ENCODE results near the gene GDF15.
"Not testable (repeated sequence)": the region's sequence is repeated elsewhere in the genome, so short reads cannot be mapped to it uniquely, and the experiment has no call there.

The GDF15 gene

DNA sequence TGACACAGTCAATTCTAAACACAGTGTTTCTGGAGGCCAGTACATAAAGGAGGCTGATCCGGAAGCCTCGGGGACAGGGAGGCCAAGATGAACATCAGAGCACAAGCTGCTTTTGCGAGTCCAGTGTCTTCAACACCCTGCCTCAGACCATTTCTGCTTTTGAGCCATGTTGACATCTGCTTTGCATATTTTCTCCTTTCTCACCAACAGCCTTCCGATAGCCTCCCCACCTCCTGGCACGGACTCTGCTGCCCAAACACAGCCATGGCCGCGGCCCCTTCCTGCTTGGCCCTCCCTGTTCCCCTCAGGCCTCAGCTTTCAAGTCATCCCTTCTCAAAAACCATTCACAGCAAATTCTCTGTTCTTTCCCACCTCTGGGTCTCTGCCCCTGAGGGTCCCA is 7.9 kb downstream of the GDF15 start:
- DNase-seq = no peak

DNA sequence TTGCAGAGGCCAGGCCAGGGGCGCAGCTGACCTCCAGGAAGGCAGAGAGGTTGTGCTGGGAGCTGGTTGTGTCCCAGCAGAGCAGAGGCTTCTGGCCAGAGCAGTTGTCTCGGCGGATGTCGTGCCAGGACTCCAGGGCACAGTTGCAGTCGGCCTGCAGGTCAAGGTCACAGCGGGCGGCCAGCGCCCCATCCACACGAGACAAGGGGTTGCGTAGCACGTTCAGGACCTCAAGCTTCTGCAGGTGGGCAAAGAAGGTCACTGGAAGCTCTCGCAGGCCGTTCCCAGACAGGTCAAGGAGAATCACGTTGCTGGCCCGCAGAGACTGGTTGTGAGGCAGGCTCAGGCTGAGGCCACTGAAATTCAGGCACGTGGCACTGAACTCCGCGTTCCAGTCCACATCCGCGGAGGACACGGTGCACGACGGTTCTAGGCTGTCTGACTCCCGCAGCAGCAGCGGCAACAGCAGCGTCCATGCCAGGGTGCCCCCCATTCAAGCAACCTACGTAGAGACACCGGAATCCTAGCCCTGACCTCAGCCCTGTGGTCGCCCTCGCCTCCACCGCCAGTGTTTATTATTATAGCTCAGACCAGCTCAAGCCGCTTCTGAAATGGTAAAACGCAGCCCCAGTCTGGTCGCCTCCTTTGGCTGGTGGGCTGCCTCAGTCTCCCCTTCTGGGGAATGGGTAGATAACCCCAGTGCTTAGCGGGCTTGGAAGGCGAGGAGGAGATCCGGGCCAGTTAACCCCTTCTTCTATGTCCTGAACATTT is 10.7 kb downstream of the GDF15 start:
- no peak for DNase-seq

DNA sequence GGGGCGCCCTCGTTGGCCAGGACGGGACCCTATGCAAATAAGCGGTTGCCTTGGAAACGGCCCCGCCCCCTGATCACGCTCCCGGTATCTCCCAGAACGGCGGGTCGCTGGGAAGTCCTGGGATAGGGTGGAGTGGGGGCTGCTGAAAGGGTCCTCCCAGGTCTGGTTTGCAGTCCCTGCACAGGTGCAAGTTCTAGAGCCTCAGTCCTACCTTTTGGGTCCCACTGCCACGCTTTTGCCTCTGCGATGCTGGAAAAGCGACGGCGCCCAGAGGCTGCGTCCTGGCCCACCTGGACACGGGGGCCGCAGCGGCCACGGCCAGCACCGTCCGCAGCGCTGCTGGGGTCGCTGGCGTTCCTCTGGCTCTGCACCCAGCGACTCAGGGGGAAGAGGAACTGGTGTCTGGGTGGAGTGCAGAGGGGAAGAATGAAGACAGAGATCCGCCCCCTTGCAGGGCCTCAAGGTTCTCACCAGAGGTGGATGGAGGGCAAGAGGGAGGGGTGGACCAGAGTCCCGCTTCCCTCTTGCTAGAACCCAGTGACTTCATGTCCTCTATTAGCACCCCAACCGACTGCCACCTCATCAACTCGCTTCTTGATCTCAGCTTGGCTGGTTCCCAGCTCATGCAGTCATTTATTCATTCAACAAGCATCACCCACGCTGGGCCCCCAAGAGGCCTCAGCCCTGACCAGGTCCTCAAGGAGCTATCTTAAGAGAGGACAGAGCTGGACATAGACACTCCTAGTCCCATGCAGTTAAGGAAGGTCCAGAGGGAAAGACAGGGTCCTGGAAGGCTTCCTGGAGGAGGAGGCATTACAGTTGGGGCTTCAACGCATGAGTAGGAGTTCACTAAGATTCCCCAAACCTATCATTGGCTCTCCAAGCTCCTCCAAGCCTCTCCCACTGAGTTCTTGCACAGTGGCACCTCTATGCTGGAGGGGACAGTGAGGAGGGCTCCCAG is 11.6 kb downstream of the GDF15 start, which contains the start of gene LRRC25:
Gene LRRC25 (minus strand): TSS at position 381 of the 961 bp plus-strand sequence. CDS start 659 bp downstream, outside the sequence.
- no peak for DNase-seq

- no peak for DNase-seq
These were observed 13.1 kb downstream of the GDF15 start for GRCh38 chr19:18399008-18399407.

GRCh38 chr19:18401580-18402112 is 15.7 kb downstream of the GDF15 start:
- DNase-seq = no peak

- DNase-seq = not testable (repeated sequence)
These were observed 16.7 kb downstream of the GDF15 start for GRCh38 chr19:18402455-18403248.

DNA sequence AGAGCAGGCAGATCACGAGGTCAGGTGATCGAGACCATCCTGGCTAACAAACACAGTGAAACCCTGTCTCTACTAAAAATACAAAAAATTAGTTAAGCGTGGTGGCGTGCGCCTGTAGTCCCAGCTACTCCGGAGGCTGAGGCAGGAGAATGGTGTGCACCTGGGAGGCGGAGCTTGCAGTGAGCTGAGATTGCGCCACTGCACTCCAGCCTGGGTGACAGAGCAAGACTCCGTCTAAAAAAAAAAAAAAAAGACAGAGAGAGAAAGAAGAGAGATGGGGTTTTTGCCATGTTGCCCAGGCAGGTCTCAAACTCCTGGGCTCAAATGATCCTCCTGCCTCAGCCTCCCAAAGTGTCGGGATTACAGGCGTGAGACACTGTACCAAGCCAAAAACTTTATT is 19.8 kb downstream of the GDF15 start:
- DNase-seq = not testable (repeated sequence)

GRCh38 chr19:18406749-18407148 is 20.8 kb downstream of the GDF15 start:
- no peak for DNase-seq

DNA sequence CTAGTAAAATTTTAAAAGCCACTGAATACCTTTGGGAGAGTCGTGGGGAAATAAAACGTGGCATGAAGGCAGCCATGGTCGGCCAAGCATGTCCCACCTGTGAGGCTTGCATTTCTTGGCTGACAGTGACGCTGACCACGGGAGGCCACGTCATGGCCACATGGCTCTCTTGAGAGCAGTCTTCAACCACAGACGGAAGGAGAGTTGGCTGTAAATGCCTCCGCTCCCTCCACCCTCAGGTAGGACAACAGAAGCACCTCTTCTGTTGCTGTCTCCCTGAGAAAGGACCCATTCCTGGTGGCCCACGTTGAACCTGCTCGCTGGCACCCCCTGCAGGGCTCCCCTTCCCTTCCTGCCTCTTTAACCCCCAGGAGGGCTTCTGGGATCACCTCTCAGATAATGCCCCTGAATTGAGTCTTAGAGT is 22.1 kb downstream of the GDF15 start:
- no peak for DNase-seq

DNA sequence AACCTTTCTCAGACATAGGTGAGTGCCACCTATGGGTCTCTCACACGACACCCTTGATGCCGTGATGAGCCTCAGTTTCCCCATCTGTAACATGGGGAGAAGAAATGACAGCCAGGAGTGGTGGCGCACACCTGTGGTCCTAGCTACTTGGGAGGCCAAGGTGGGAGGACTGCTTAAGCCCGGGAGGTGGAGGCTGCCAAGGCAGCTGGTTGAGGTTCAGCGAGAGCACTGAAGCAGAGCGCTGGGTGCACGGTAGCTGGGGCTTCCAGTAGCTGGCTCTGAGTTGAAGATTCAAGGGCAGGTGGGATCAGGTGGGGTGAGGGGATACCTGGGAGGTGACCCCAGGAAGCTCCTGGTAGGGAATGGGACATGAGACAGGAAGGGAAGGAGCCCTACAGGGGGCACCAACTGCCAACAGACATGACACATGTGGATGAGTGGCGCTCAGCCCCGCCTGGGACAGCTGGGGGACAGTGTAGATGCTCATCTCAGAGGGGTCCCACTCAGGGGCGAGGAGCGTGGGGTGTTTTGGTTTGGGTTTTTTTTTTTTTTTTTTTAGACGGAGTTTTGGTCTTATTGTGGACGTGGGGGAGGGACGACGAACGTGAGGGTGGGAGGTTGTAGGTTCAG is 26.8 kb downstream of the GDF15 start:
- DNase-seq = no peak

- no peak for DNase-seq
These were observed 28.7 kb downstream of the GDF15 start for GRCh38 chr19:18414504-18415177.

DNA sequence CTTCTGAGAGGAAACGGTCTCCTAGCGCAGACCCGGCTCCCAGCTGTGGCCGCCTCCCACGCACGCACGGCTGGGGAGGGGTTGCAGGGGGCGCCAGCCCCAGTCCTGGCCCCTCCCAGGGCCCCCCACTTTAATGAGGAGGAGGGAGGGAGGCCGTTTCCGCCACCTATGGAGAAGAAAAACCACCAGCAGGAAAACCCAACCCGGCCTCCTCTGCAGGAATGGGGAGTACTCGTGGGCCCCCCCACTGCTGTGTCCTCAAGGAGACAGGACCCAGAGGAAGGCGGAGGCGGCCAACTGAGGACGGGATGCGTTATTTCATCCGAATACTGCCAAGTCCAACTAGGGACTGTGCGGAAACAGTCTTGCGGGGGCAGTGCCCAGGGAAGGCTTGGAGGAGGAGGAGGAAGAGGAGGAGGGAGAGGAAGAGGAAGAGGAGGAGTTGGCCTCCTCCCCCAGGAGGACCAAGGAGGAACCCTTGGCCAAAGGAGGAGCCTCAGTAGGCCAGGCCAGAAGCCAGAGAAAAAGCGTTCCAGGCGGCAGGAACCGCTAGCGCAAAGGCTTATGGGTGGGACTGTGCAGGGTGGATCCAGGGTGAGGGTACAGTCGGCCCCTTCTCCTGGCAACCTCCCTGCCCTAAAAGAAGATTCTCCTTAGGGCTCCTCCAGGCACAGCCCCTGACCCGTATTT is 29.4 kb downstream of the GDF15 start:
- DNase-seq = no peak

DNA sequence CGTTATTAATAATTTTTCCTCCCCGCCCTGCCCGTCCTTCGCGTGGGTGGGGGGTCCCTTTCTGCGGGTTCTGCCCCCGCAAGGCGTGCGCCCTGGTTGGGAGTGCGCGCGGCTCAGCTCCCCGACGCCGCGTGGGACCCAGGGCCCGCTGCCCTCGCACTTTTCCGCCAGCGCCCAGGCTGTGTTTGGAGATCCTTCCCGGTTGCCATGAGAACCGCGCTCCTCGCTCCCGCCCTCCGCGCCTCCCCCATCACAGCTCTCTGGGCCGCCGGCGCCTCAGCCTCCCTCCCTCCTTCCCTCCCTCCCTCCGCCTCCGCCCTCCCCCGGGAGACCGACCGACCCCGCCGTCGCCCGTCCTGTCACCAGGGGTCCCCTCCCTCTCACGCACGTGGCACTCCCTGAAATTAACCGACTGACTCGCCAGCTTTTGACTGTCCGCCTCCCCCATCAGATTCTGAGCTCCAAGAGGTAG is 30.9 kb downstream of the GDF15 start:
- peak; percentile 81 for DNase-seq

- DNase-seq = peak; percentile 65
These were observed 31.5 kb downstream of the GDF15 start for GRCh38 chr19:18417250-18418028.

GRCh38 chr19:18418029-18418482 is 32.1 kb downstream of the GDF15 start:
- DNase-seq = no peak

GRCh38 chr19:18418483-18419194 is 32.7 kb downstream of the GDF15 start:
- no peak for DNase-seq

- DNase-seq = peak; percentile 81
These were observed 33.3 kb downstream of the GDF15 start, which contains the start of gene SSBP4 for GRCh38 chr19:18419195-18419698. Gene SSBP4 (plus strand): TSS chr19:18419398. CDS start chr19:18419649, 251 bp downstream.

GRCh38 chr19:18419699-18420460 is 33.9 kb downstream of the GDF15 start:
- peak; percentile 61 for DNase-seq
